HCT116 (cell line): ENCODE results near the gene HOOK1. TPM values are rescaled to one million over a fixed set of nuclear protein-coding genes. Genes with fewer than 3 reads are reported as not detected.

Experiments used
- ATAC-seq: fragments of 200-7000 bp; cut with Tn5 transposase; 2 replicates; pipeline ENCODE4 v1.9.1; 2020; ENCODE audit warnings: mild to moderate bottlenecking, moderate library complexity
- BruUV-seq: library from RNA; stranded (reverse); fragments of 400-500 nt; replicated peaks from 2 replicates; lab custom pipeline; 2021; lab: Mats Ljungman, UMichigan
- CTCF ChIA-PET: fragments of 300-600 bp; sonication (Branson Sonifier 250); formaldehyde crosslinking; loops from one replicate; lab custom pipeline; 2021; ENCODE audit warnings: antibody characterized with exemption; lab: Charles Lee
- POLR2A ChIA-PET: fragments of 300-600, 350-600 bp; sonication (Branson Sonifier 250); formaldehyde crosslinking; loops from one replicate; lab custom pipeline; 2021; ENCODE audit warnings: antibody characterized with exemption; lab: Charles Lee
- RAD21 ChIA-PET, 2 experiments: fragments of 300-600 bp; sonication (Branson Sonifier 250); formaldehyde crosslinking; loops; one replicate each; lab custom pipeline; 2023; ENCODE audit warnings: low total read pairs in 2 of 2; ENCODE audit not compliant: uncharacterized antibody in 2 of 2, unreplicated experiment in 2 of 2, low non-redundant PET in 1 of 2; lab: Charles Lee
- DNase-seq: peaks from one replicate; pipeline ENCODE4 v3.0.0-alpha.2; 2010; ENCODE audit warnings: low read depth, low spot score
- H2AFZ ChIP-seq: fragments of 200-600 bp; shearing (Covaris generic), sonication (generic); 2 replicates; pipeline ENCODE4 v1.6.1; 2017; ENCODE audit warnings: low read depth, mixed run types, mixed read lengths, antibody characterized with exemption, low read length; ENCODE audit not compliant: poor library complexity, severe bottlenecking
- H3K27ac ChIP-seq: 2 replicates; pipeline ENCODE4 v1.5.1; 2012; ENCODE audit warnings: low read depth, low read length
- H3K27me3 ChIP-seq: fragments of 200-600 bp; sonication (generic); 2 replicates; pipeline ENCODE4 v1.6.1; 2016; ENCODE audit warnings: mixed run types, low read length, mixed read lengths; ENCODE audit not compliant: insufficient read depth
- H3K36me3 ChIP-seq, 2 experiments: fragments of 200-500 bp in 1 of 2; fragments of 200-600 bp in 1 of 2; sonication (Bioruptor generic) in 1 of 2; sonication (generic) in 1 of 2; 2 replicates each; pipeline versions ENCODE4 v1.5.1 to v1.6.1; 2014 to 2016; ENCODE audit warnings: low read length in 2 of 2, inconsistent platforms in 1 of 2, mixed read lengths in 1 of 2, mixed run types in 1 of 2; ENCODE audit not compliant: insufficient read depth in 2 of 2, control insufficient read depth in 1 of 2
- H3K4me1 ChIP-seq, 2 experiments: fragments of 200-600 bp in 1 of 2; sonication (generic) in 1 of 2; 2 replicates each; pipeline versions ENCODE4 v1.5.1 to v1.6.1; 2012 to 2017; ENCODE audit warnings: low read length in 2 of 2, inconsistent platforms in 1 of 2, mild to moderate bottlenecking in 1 of 2, mixed read lengths in 1 of 2, mixed run types in 1 of 2, moderate library complexity in 1 of 2; ENCODE audit not compliant: insufficient read depth in 2 of 2, control insufficient read depth in 1 of 2
- H3K4me2 ChIP-seq: fragments of 200-600 bp; sonication (generic); 2 replicates; pipeline ENCODE4 v1.6.1; 2017; ENCODE audit warnings: mixed run types, low read length, mixed read lengths
- H3K4me3 ChIP-seq, 2 experiments: fragments of 200-600 bp in 1 of 2; sonication (generic) in 1 of 2; replicated peaks in 1 of 2; 2 replicates each; pipeline ENCODE4 v1.5.1; 2011 to 2016; ENCODE audit warnings: low read length in 2 of 2, control low read depth in 1 of 2, low read depth in 1 of 2, mild to moderate bottlenecking in 1 of 2, mixed read lengths in 1 of 2, mixed run types in 1 of 2
- H3K79me2 ChIP-seq: fragments of 200-600 bp; sonication (generic); 2 replicates; pipeline ENCODE4 v1.6.1; 2017; ENCODE audit warnings: mild to moderate bottlenecking, mixed run types, low read length, moderate library complexity, mixed read lengths; ENCODE audit not compliant: insufficient read depth
- H3K9ac ChIP-seq: fragments of 200-600 bp; sonication (generic); 2 replicates; pipeline ENCODE4 v1.6.1; 2016; ENCODE audit warnings: low read length, mixed read lengths
- H3K9me2 ChIP-seq: fragments of 200-600 bp; sonication (generic), shearing (Covaris generic); 2 replicates; pipeline ENCODE4 v1.6.1; 2017; ENCODE audit warnings: mixed run types, mild to moderate bottlenecking, moderate library complexity; ENCODE audit not compliant: insufficient read depth
- H3K9me3 ChIP-seq, 2 experiments: fragments of 200-500 bp in 1 of 2; fragments of 200-600 bp in 1 of 2; sonication (Bioruptor generic) in 1 of 2; sonication (generic) in 1 of 2; 2 replicates each; pipeline ENCODE4 v1.6.1; 2014 to 2017; ENCODE audit warnings: low read length in 2 of 2, mixed read lengths in 2 of 2, inconsistent platforms in 1 of 2, low read depth in 1 of 2, mild to moderate bottlenecking in 1 of 2, mixed run types in 1 of 2, moderate library complexity in 1 of 2; ENCODE audit not compliant: control insufficient read depth in 1 of 2, insufficient read depth in 1 of 2
- H4K20me1 ChIP-seq: fragments of 200-600 bp; sonication (generic), shearing (Covaris generic); 2 replicates; pipeline ENCODE4 v1.6.1; 2017; ENCODE audit warnings: mixed run types, mild to moderate bottlenecking, moderate library complexity; ENCODE audit not compliant: insufficient read depth
- CBX3 ChIP-seq: IDR thresholded peaks from 2 replicates; pipeline ENCODE4 v1.6.1; 2012; ENCODE audit warnings: low read depth
- EGR1 ChIP-seq: IDR thresholded peaks from 2 replicates; pipeline ENCODE4 v1.6.1; 2012; ENCODE audit warnings: low read depth
- ELF1 ChIP-seq: IDR thresholded peaks from 2 replicates; pipeline ENCODE4 v1.6.1; 2012; ENCODE audit warnings: low read depth, borderline replicate concordance
- MAX ChIP-seq: IDR thresholded peaks from 2 replicates; pipeline ENCODE4 v1.6.1; 2012
- POLR2A ChIP-seq: IDR thresholded peaks from 2 replicates; pipeline ENCODE4 v1.7.0; 2011; ENCODE audit warnings: borderline replicate concordance; ENCODE audit not compliant: insufficient read depth, insufficient read length; ENCODE audit errors: extremely low read depth
- POLR2AphosphoS5 ChIP-seq: IDR thresholded peaks from 2 replicates; pipeline ENCODE4 v1.6.1; 2011; ENCODE audit warnings: mild to moderate bottlenecking, low read depth, low read length, moderate library complexity
- SP1 ChIP-seq: IDR thresholded peaks from 2 replicates; pipeline ENCODE4 v1.6.1; 2012; ENCODE audit warnings: low read depth
- TCF7L2 ChIP-seq: IDR thresholded peaks from 2 replicates; pipeline ENCODE4 v1.7.0; 2011; ENCODE audit warnings: borderline replicate concordance, inconsistent platforms; ENCODE audit not compliant: insufficient read depth, insufficient read length; ENCODE audit errors: extremely low read depth
- YY1 ChIP-seq: IDR thresholded peaks from 2 replicates; pipeline ENCODE4 v1.6.1; 2011; ENCODE audit warnings: low read length, low read depth, moderate library complexity, mild to moderate bottlenecking; ENCODE audit not compliant: insufficient replicate concordance; ENCODE audit errors: extremely low read depth
- ZNF274 ChIP-seq: fragments of 200-500 bp; sonication (Bioruptor generic); IDR thresholded peaks from 2 replicates; pipeline ENCODE4 v1.6.1; 2014; ENCODE audit warnings: mild to moderate bottlenecking, low read depth, low read length, inconsistent platforms
- intact Hi-C: fragments of 100-400 bp; cut with micrococcal nuclease; formaldehyde crosslinking; loops from 2 replicates; pipeline ENCODE4 v1.10.0; 2022
- total RNA-seq: library from RNA; stranded (reverse); gene quantifications from one replicate; pipeline ENCODE4 v1.2.1, GENCODE V29; 2021; ENCODE audit not compliant: unreplicated experiment
- TF ChIP-seq, protein P1 (sequence below), 3 experiments: fragments of 200-600 bp in 1 of 3; sonication (generic) in 1 of 3; IDR thresholded peaks in 2 of 3; conservative IDR thresholded peaks in 1 of 3; 2 replicates each; pipeline ENCODE4 v1.5.1; 2012 to 2017; ENCODE audit warnings: low read depth in 2 of 3, low read length in 2 of 3, antibody characterized with exemption in 1 of 3, borderline replicate concordance in 1 of 3, control low read depth in 1 of 3, mild to moderate bottlenecking in 1 of 3, mixed read lengths in 1 of 3, mixed run types in 1 of 3, moderate library complexity in 1 of 3; ENCODE audit not compliant: insufficient read depth in 1 of 3

HOOK1 gene
- total RNA-seq, 1 experiment from 2014 or later = 30.9 TPM

DNA sequence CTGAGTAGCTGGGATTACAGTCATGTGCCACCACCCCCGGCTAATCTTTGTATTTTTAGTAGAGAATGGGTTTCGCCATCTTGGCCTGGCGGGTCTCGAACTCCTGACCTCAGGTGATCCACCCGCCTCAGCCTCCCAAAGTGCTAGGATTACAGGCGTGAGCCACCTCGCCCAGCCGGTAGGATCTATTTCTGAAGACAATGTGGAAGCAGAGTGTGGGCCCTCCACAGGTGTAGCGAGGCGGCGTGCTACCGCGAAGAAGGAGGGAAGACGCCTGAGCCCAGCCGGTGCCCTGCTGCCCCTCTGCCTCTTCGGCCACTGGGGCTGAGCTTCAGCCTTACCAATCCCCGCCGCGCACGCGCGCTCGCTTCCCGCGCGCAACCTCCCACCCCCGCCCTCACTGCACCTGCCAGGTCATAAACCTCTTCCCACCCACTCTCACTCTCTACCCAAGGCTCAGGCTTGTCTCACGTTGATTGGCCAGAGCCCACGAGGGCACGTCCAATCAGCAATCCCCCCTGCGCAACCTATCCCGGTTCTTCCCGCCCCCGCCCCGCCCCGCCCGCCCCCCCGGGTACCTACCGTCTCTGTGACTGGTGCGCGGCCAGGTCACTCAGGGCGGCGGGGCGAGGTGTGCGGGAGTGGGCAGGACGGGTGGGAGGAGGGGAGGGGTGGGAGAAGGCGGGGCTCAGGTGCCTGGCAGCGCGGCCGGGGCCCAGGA, 409 bp upstream of the HOOK1 start:
- no TSS peak for BruUV-seq
- no peak overlapping the region for H3K27ac ChIP-seq
- TF ChIP-seq SP1 = peak; percentile 93
- TF ChIP-seq ELF1 = no peak
- TF ChIP-seq, protein P1, sequence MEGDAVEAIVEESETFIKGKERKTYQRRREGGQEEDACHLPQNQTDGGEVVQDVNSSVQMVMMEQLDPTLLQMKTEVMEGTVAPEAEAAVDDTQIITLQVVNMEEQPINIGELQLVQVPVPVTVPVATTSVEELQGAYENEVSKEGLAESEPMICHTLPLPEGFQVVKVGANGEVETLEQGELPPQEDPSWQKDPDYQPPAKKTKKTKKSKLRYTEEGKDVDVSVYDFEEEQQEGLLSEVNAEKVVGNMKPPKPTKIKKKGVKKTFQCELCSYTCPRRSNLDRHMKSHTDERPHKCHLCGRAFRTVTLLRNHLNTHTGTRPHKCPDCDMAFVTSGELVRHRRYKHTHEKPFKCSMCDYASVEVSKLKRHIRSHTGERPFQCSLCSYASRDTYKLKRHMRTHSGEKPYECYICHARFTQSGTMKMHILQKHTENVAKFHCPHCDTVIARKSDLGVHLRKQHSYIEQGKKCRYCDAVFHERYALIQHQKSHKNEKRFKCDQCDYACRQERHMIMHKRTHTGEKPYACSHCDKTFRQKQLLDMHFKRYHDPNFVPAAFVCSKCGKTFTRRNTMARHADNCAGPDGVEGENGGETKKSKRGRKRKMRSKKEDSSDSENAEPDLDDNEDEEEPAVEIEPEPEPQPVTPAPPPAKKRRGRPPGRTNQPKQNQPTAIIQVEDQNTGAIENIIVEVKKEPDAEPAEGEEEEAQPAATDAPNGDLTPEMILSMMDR (IDR thresholded peaks at IDR 0.05 in 2 of 3, conservative IDR thresholded peaks at IDR 0.05 in 1 of 3; ENCODE audit: borderline replicate concordance in 1 of 3, insufficient read depth in 1 of 3, low read depth in 2 of 3, low read length in 2 of 3) = no peak
- peak; percentile 20 for TF ChIP-seq YY1
- peak; percentile 68 for TF ChIP-seq MAX
- TF ChIP-seq POLR2A = peak; percentile 47
- peak; percentile 81 for TF ChIP-seq POLR2AphosphoS5
- no peak for TF ChIP-seq ZNF274
- peak; percentile 60; the same call in 1 of the 2 replicates for TF ChIP-seq CBX3
- peak; percentile 86 for TF ChIP-seq EGR1
- no peak for TF ChIP-seq TCF7L2
- no peaks in the 10 kb centered on the region for H3K9me2 ChIP-seq
- ATAC-seq (peak; percentile 94), DNase-seq (peak; percentile 99)
- intact Hi-C loops = no loop called here
- H3K36me3 ChIP-seq = no peaks in the 10 kb centered on the region
- peak overlapping the region; percentile 70 for H3K9ac ChIP-seq
- no peaks in the 10 kb centered on the region for H3K27me3 ChIP-seq
- ChIA-PET RAD21 (no interaction called here), POLR2A (interaction anchor here (1.8 to 1.9 kb wide), 2 partner anchors 9 kb away, joined by 4 to 6 read pairs; no protein-coding TSS in a partner anchor), CTCF (interaction anchor here (1.2 kb wide), 1 partner anchor 34 kb away, joined by 3 read pairs; no protein-coding TSS in a partner anchor)
- H3K4me2 ChIP-seq = peak overlapping the region; percentile 92
- no peaks in the 10 kb centered on the region for H4K20me1 ChIP-seq
- peak overlapping the region; percentile 67 to 72 for H3K4me3 ChIP-seq
- no peaks in the 10 kb centered on the region for H3K9me3 ChIP-seq
- peaks cover 40% of the 10 kb centered on the region for H3K79me2 ChIP-seq
- peak overlapping the region; percentile 45 for H2AFZ ChIP-seq
- H3K4me1 ChIP-seq = peaks cover 2 to 23% of the 10 kb centered on the region in 2 experiments
